Fibroblast of lung (primary cell): Measurements from ENCODE around the gene APBB1IP.

Source experiments
- CTCF ChIP-seq, 2 donors: IDR thresholded peaks in 1 of 2; conservative IDR thresholded peaks in 1 of 2; 1 replicate in 1 of 2; 2 replicates in 1 of 2; pipeline ENCODE4 v1.5.1; 2011 to 2012; ENCODE audit warnings: low read length in 2 of 2, control low read depth in 1 of 2, inconsistent platforms in 1 of 2, low read depth in 1 of 2, mild to moderate bottlenecking in 1 of 2
- EZH2 ChIP-seq: IDR thresholded peaks from 2 replicates; pipeline ENCODE4 v1.5.1; 2012; ENCODE audit warnings: low read length, control low read depth, mild to moderate bottlenecking; ENCODE audit errors: missing control alignments

DNA sequence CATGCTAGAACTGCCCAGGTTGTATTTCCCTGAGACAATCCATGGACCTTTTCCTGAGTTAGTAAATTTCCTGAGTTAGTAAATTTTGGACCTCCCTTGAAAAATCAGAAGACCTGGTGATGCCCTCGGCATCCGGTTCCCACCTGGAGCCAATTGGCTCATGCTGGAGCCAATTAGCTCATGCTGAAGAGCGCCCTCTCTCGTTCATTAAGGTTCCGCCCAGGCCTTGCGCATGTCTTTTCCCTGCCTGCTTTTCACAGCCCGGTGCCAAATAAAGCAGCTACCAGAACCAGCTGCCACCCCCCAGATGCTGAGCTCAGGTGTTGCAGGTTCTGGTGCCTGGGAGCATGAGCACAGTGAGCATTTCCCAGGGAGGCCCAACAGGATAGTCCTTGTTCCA lies 96.2 kb downstream of the APBB1IP start:
- no peak for TF ChIP-seq CTCF (conservative IDR thresholded peaks at IDR 0.05 in 1 of 2, IDR thresholded peaks at IDR 0.05 in 1 of 2; ENCODE audit: low read depth in 1 of 2, low read length in 2 of 2)
- TF ChIP-seq EZH2: no peak
